ENCODE results near the gene SNX25.
"Not testable (repeated sequence)": the region's sequence is repeated elsewhere in the genome, so short reads cannot be mapped to it uniquely, and the experiment has no call there.

SNX25 gene

DNA sequence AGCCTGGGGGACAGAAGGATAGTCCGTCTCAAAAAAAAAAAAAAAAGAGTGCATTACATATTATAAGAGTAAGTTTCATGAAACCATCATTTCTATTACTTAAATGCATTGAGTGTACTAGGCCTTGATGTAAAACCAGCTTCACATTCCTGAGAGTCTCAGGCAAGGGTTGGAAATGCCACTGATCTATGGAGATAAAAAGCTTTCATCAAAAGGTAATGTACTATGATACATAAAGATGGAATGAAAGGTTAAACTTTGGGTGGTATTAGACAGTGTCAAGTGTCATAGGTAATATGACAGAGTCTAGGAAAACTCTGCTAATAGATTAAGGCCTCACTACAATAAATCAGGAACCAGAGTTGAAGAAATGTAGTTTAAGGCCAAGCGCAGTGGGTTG is 13.0 kb upstream of the SNX25 start:
- ChIA-PET CTCF (interaction anchor here (0.7 to 2.7 kb wide), 2 partner anchors 12 to 407 kb away, joined by 5 to 12 read pairs; no protein-coding TSS in a partner anchor), POLR2A (interaction anchor here (0.9 to 1.2 kb wide), 2 partner anchors 13 to 54 kb away, joined by 3 read pairs; partner anchors contain the start of genes SLC25A4 and SNX25)
- Histone ChIP-seq H3K4me1 (ENCODE audit: control insufficient read depth, insufficient read depth, low read length) (peaks cover 9% of the 10 kb centered on the region), H3K4me3 (ENCODE audit: low read depth, low read length) (no peak overlapping the region), H3K27ac (ENCODE audit: extremely low read depth, low read depth, low read length) (no peak overlapping the region), H3K36me3 (ENCODE audit: control insufficient read depth in 2 of 2, insufficient read depth in 1 of 2, low read length in 2 of 2) (no peaks in the 10 kb centered on the region; a peak in 1 of 3 replicates), H3K9me3 (ENCODE audit: control insufficient read depth, insufficient read depth, low read depth, low read length) (no peaks in the 10 kb centered on the region)
- TF ChIP-seq, protein P1, sequence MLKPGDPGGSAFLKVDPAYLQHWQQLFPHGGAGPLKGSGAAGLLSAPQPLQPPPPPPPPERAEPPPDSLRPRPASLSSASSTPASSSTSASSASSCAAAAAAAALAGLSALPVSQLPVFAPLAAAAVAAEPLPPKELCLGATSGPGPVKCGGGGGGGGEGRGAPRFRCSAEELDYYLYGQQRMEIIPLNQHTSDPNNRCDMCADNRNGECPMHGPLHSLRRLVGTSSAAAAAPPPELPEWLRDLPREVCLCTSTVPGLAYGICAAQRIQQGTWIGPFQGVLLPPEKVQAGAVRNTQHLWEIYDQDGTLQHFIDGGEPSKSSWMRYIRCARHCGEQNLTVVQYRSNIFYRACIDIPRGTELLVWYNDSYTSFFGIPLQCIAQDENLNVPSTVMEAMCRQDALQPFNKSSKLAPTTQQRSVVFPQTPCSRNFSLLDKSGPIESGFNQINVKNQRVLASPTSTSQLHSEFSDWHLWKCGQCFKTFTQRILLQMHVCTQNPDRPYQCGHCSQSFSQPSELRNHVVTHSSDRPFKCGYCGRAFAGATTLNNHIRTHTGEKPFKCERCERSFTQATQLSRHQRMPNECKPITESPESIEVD (tag by site-specific recombination; IDR thresholded peaks at IDR 0.05): 0 out of 2 replicates have a peak, but pooled peaks have one; percentile 5
- TF ChIP-seq, protein P2, sequence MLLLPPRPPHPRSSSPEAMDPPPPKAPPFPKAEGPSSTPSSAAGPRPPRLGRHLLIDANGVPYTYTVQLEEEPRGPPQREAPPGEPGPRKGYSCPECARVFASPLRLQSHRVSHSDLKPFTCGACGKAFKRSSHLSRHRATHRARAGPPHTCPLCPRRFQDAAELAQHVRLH (tag by site-specific recombination; IDR thresholded peaks at IDR 0.05): no peak
- no peak for TF ChIP-seq PRDM4 (tag by site-specific recombination; IDR thresholded peaks at IDR 0.05)
- TF ChIP-seq, protein P3, sequence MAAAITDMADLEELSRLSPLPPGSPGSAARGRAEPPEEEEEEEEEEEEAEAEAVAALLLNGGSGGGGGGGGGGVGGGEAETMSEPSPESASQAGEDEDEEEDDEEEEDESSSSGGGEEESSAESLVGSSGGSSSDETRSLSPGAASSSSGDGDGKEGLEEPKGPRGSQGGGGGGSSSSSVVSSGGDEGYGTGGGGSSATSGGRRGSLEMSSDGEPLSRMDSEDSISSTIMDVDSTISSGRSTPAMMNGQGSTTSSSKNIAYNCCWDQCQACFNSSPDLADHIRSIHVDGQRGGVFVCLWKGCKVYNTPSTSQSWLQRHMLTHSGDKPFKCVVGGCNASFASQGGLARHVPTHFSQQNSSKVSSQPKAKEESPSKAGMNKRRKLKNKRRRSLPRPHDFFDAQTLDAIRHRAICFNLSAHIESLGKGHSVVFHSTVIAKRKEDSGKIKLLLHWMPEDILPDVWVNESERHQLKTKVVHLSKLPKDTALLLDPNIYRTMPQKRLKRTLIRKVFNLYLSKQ (tag by site-specific recombination; IDR thresholded peaks at IDR 0.05; ENCODE audit: borderline replicate concordance): no peak
- TF ChIP-seq SP3 (tag by site-specific recombination; IDR thresholded peaks at IDR 0.05): no peak

DNA sequence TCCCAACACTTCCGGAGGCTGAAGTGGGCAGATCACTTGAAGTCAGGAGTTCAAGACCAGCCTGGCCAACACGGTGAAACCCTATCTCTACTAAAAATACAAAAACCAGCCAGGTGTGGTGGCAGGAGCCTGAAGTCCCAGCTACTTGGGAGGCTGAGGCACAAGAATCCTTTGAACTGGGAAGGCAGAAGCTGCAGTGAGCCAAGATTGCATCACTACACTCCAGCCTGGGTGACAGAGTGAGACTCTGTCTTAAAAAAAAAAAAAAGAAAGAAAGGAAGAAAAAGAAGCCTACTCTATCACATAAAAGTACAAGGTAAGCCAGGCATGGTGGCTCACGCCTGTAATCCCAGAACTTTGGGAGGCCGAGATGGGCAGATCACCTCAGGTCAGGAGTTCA is 11.2 kb upstream of the SNX25 start:
- H3K27ac ChIP-seq (ENCODE audit: extremely low read depth, low read depth, low read length); H3K36me3 ChIP-seq (ENCODE audit: control insufficient read depth in 2 of 2, insufficient read depth in 1 of 2, low read length in 2 of 2); H3K4me3 ChIP-seq (ENCODE audit: low read depth, low read length); H3K9me3 ChIP-seq (ENCODE audit: control insufficient read depth, insufficient read depth, low read depth, low read length); POLR2A ChIA-PET: not testable (repeated sequence)
- CTCF ChIA-PET: interaction anchor here (0.6 to 2.7 kb wide), 3 partner anchors 14 to 123 kb away, joined by 3 to 12 read pairs (median 3); no protein-coding TSS in a partner anchor
- peaks cover 13% of the 10 kb centered on the region for H3K4me1 ChIP-seq (ENCODE audit: control insufficient read depth, insufficient read depth, low read length)

- Histone ChIP-seq H3K27ac (ENCODE audit: extremely low read depth, low read depth, low read length) (peak overlapping the region; percentile 90), H3K9me3 (ENCODE audit: control insufficient read depth, insufficient read depth, low read depth, low read length) (no peaks in the 10 kb centered on the region), H3K4me1 (ENCODE audit: control insufficient read depth, insufficient read depth, low read length) (peaks cover 9% of the 10 kb centered on the region; the same call in 1 of the 2 replicates), H3K36me3 (ENCODE audit: control insufficient read depth in 2 of 2, insufficient read depth in 1 of 2, low read length in 2 of 2) (no peaks in the 10 kb centered on the region; a peak in 1 of 3 replicates), H3K4me3 (ENCODE audit: low read depth, low read length) (no peak overlapping the region)
- ChIA-PET CTCF (interaction anchor here (2.3 kb wide), 1 partner anchor 19 kb away, joined by 8 read pairs; no protein-coding TSS in a partner anchor), POLR2A (interaction anchor here (1.0 to 2.0 kb wide), 3 partner anchors 52 to 194 kb away, joined by 3 to 8 read pairs (median 3); partner anchors contain the start of genes ANKRD37 and SLC25A4)
- TF ChIP-seq REPIN1 (tag by site-specific recombination; IDR thresholded peaks at IDR 0.05; ENCODE audit: low read depth) (no peak), ZNF292 (tag by site-specific recombination; IDR thresholded peaks at IDR 0.05; ENCODE audit: borderline replicate concordance, low read depth) (no peak), ZNF350 (tag by site-specific recombination; IDR thresholded peaks at IDR 0.05) (no peak), ZNF449 (tag by site-specific recombination; IDR thresholded peaks at IDR 0.05) (peak; percentile 83), ZNF366 (tag by site-specific recombination; conservative IDR thresholded peaks at IDR 0.05) (peak; percentile 27; the same call in 1 of the 2 replicates), ZIC2 (tag by site-specific recombination; IDR thresholded peaks at IDR 0.05) (no peak), FEZF1 (tag by site-specific recombination; IDR thresholded peaks at IDR 0.05) (peak; percentile 63), ZNF791 (tag by site-specific recombination; IDR thresholded peaks at IDR 0.05) (no peak), ZNF610 (tag by site-specific recombination; IDR thresholded peaks at IDR 0.05; ENCODE audit: borderline replicate concordance) (no peak)
- TF ChIP-seq, protein P4, sequence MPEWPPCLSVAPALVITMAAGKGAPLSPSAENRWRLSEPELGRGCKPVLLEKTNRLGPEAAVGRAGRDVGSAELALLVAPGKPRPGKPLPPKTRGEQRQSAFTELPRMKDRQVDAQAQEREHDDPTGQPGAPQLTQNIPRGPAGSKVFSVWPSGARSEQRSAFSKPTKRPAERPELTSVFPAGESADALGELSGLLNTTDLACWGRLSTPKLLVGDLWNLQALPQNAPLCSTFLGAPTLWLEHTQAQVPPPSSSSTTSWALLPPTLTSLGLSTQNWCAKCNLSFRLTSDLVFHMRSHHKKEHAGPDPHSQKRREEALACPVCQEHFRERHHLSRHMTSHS (tag by site-specific recombination; IDR thresholded peaks at IDR 0.05): no peak
- TF ChIP-seq, protein P5, sequence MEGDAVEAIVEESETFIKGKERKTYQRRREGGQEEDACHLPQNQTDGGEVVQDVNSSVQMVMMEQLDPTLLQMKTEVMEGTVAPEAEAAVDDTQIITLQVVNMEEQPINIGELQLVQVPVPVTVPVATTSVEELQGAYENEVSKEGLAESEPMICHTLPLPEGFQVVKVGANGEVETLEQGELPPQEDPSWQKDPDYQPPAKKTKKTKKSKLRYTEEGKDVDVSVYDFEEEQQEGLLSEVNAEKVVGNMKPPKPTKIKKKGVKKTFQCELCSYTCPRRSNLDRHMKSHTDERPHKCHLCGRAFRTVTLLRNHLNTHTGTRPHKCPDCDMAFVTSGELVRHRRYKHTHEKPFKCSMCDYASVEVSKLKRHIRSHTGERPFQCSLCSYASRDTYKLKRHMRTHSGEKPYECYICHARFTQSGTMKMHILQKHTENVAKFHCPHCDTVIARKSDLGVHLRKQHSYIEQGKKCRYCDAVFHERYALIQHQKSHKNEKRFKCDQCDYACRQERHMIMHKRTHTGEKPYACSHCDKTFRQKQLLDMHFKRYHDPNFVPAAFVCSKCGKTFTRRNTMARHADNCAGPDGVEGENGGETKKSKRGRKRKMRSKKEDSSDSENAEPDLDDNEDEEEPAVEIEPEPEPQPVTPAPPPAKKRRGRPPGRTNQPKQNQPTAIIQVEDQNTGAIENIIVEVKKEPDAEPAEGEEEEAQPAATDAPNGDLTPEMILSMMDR (tag by site-specific recombination; IDR thresholded peaks at IDR 0.05): no peak
These were observed 7.1 kb upstream of the SNX25 start for GRCh38 chr4:185201977-185202962.
